Activated B cell treated with CpG ODN at 0.5 μM for 24 hours (primary cell): ENCODE results near the gene BRIP1. TPM values are rescaled to one million over a fixed set of nuclear protein-coding genes. Genes with fewer than 3 reads are reported as not detected.
"Not testable (repeated sequence)": the region's sequence is repeated elsewhere in the genome, so short reads cannot be mapped to it uniquely, and the experiment has no call there.

Experiments
- ATAC-seq: fragments of 200-7000 bp; cut with Tn5 transposase; one replicate; pipeline ENCODE4 v1.10.0; 2021; ENCODE audit warnings: low read depth, mild to moderate bottlenecking, moderate library complexity
- CTCF ChIA-PET: fragments of 350-600 bp; sonication (Branson Sonifier 250); formaldehyde crosslinking; loops from one replicate; lab custom pipeline; 2021; ENCODE audit warnings: antibody characterized with exemption; lab: Charles Lee
- POLR2A ChIA-PET: fragments of 350-600 bp; sonication (Branson Sonifier 250); formaldehyde crosslinking; loops from one replicate; lab custom pipeline; 2021; ENCODE audit warnings: antibody characterized with exemption; lab: Charles Lee
- DNase-seq: peaks from one replicate; pipeline ENCODE4 v3.0.0; 2022
- H3K27ac Mint-ChIP-seq: one replicate; pipeline ENCODE4 v1.8.0; 2020; ENCODE audit warnings: mixed read lengths
- H3K27me3 Mint-ChIP-seq: one replicate; pipeline ENCODE4 v1.8.0; 2021; ENCODE audit warnings: mixed read lengths
- H3K36me3 Mint-ChIP-seq: one replicate; pipeline ENCODE4 v1.8.0; 2021; ENCODE audit warnings: low read depth, mixed read lengths
- H3K4me1 Mint-ChIP-seq: one replicate; pipeline ENCODE4 v1.8.0; 2021; ENCODE audit warnings: mixed read lengths
- H3K4me3 Mint-ChIP-seq: one replicate; pipeline ENCODE4 v1.8.0; 2020; ENCODE audit warnings: mild to moderate bottlenecking, mixed read lengths
- H3K9me3 Mint-ChIP-seq: one replicate; pipeline ENCODE4 v1.8.0; 2020; ENCODE audit warnings: mixed read lengths
- CTCF ChIP-seq: fragments of 200-600 bp; IDR thresholded peaks from one replicate; pipeline ENCODE4 v1.8.0; 2022; ENCODE audit warnings: antibody characterized with exemption, mild to moderate bottlenecking
- intact Hi-C: fragments of 100-400 bp; cut with micrococcal nuclease; formaldehyde crosslinking; loops from one replicate; pipeline ENCODE4 v1.15.1; 2024
- total RNA-seq: library from RNA; stranded (reverse); gene quantifications from 2 replicates; pipeline ENCODE4 v1.2.3, GENCODE V29; 2022

Gene BRIP1
- total RNA-seq, 1 donor from 2014 or later = 2.5 TPM

- H3K27me3 Mint-ChIP-seq = no peaks in the 10 kb centered on the region
- DNase-seq = no peak
- ChIA-PET CTCF (no interaction called here), POLR2A (no interaction called here)
- H3K4me1 Mint-ChIP-seq = no peaks in the 10 kb centered on the region
- intact Hi-C loops = no loop called here
- H3K4me3 Mint-ChIP-seq = no peak overlapping the region
- no peaks in the 10 kb centered on the region for H3K9me3 Mint-ChIP-seq
- H3K36me3 Mint-ChIP-seq = no peaks in the 10 kb centered on the region
- H3K27ac Mint-ChIP-seq = no peak overlapping the region
- ATAC-seq = no peak
- TF ChIP-seq CTCF = no peak
Measured at GRCh38 chr17:61724777-61725176, 138.6 kb downstream of the BRIP1 start.

- no peaks in the 10 kb centered on the region for H3K4me1 Mint-ChIP-seq
- ATAC-seq (no peak), DNase-seq (no peak)
- H3K27ac Mint-ChIP-seq = no peak overlapping the region
- TF ChIP-seq CTCF = no peak
- ChIA-PET CTCF (no interaction called here), POLR2A (no interaction called here)
- H3K9me3 Mint-ChIP-seq = no peaks in the 10 kb centered on the region
- H3K36me3 Mint-ChIP-seq = no peaks in the 10 kb centered on the region
- no peaks in the 10 kb centered on the region for H3K27me3 Mint-ChIP-seq
- no peak overlapping the region for H3K4me3 Mint-ChIP-seq
- intact Hi-C loops = no loop called here
Measured at GRCh38 chr17:61723914-61724313, 139.4 kb downstream of the BRIP1 start.

- intact Hi-C loops = no loop called here
- peaks cover 2% of the 10 kb centered on the region for H3K36me3 Mint-ChIP-seq
- no peak overlapping the region for H3K4me3 Mint-ChIP-seq
- no peak for TF ChIP-seq CTCF
- no peak for DNase-seq
- POLR2A ChIA-PET = no interaction called here
- H3K27ac Mint-ChIP-seq = no peak overlapping the region
- no peaks in the 10 kb centered on the region for H3K27me3 Mint-ChIP-seq
- ATAC-seq = no peak
- CTCF ChIA-PET = no interaction called here
- no peaks in the 10 kb centered on the region for H3K4me1 Mint-ChIP-seq
- H3K9me3 Mint-ChIP-seq = peaks cover 4% of the 10 kb centered on the region
Measured at GRCh38 chr17:61723183-61723582, 140.1 kb downstream of the BRIP1 start.

GRCh38 chr17:61722398-61722797, 140.9 kb downstream of the BRIP1 start:
- TF ChIP-seq CTCF = no peak
- no peak overlapping the region for H3K4me3 Mint-ChIP-seq
- no peaks in the 10 kb centered on the region for H3K4me1 Mint-ChIP-seq
- CTCF ChIA-PET = no interaction called here
- H3K27me3 Mint-ChIP-seq = no peaks in the 10 kb centered on the region
- no peak overlapping the region for H3K27ac Mint-ChIP-seq
- ATAC-seq (no peak), DNase-seq (no peak)
- H3K36me3 Mint-ChIP-seq = peaks cover 4% of the 10 kb centered on the region
- POLR2A ChIA-PET = no interaction called here
- H3K9me3 Mint-ChIP-seq = peaks cover 9% of the 10 kb centered on the region
- intact Hi-C loops = no loop called here

- ChIA-PET CTCF (no interaction called here), POLR2A (no interaction called here)
- DNase-seq (no peak), ATAC-seq (no peak)
- intact Hi-C loops = no loop called here
- no peaks in the 10 kb centered on the region for H3K27me3 Mint-ChIP-seq
- no peak for TF ChIP-seq CTCF
- H3K4me1 Mint-ChIP-seq = no peaks in the 10 kb centered on the region
- H3K27ac Mint-ChIP-seq = no peak overlapping the region
- peaks cover 12% of the 10 kb centered on the region for H3K9me3 Mint-ChIP-seq
- H3K36me3 Mint-ChIP-seq = peaks cover 6% of the 10 kb centered on the region
- no peak overlapping the region for H3K4me3 Mint-ChIP-seq
Measured at GRCh38 chr17:61720016-61720795, 143.1 kb downstream of the BRIP1 start.

- H3K9me3 Mint-ChIP-seq = peaks cover 12% of the 10 kb centered on the region
- H3K27ac Mint-ChIP-seq, intact Hi-C loops: not testable (repeated sequence)
Measured at GRCh38 chr17:61719220-61719619, 144.1 kb downstream of the BRIP1 start.

More at GRCh38 chr17:61719220-61719619, 144.1 kb downstream of the BRIP1 start:
- ATAC-seq, POLR2A ChIA-PET, CTCF ChIA-PET, H3K36me3 Mint-ChIP-seq, H3K4me3 Mint-ChIP-seq, DNase-seq, H3K4me1 Mint-ChIP-seq, H3K27me3 Mint-ChIP-seq: not testable (repeated sequence)
